ENCODE data around the gene P4HA2.

Gene P4HA2

DNA sequence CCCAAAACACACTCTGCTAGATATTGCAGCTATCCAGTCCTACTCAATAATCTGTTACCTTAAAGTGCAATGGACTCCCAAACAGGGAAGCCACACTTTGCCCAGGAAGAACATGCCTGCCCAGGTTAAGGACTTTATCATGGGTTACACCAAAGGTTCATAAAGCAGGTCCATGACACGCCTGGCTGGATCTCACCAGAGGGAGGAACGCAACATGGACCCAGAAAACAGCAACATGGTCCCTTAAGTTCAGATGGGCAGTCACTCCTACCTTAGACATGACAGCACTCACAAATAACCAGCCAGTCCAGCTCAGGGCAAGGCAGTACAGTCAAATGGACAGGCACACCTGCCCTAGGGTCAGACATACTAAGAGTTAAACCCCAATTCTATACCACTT is 3.8 kb downstream of the P4HA2 start:
- DNase-seq (ENCODE audit: low read depth) = no peak

DNA sequence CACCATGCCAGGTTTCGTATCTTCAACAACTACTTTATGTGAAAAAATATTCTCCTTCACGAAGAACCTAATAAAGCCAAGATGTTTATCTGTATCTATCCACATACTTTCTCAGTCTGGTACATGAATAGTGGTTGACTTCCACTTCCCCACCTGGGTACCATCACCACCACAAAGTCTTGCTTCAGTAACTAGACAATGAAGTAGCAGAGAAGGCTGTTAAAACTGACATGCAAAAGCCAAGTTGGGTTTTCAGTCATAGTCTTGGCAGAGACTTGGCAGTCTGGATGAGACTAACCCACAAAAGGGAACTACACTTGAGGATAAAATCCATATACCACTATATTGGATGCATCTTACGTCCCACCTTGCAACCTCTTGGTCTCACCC is 5.0 kb downstream of the P4HA2 start:
- no peak for DNase-seq (ENCODE audit: low read depth)

- DNase-seq (ENCODE audit: low read depth) = no peak
These were observed 5.6 kb downstream of the P4HA2 start for GRCh38 chr5:132221781-132222648.

DNA sequence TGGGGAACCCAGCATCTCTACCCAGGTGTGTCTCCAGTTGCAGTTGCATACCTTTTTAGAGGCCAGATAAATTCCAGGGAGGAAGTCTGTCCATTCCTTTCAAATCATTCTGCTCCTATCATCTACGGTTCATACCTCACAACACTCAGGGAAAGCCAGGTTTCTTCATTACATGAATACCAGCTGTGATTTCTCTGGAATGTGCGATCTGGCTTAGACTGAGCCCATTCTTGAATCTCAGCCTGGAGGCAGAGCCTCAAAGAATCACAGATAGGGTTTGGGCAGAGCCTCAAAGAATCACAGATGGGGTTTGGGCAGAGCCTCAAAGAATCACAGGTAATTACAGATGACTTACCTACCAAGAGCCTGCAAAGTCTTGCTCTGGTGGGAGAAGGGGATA is 7.2 kb downstream of the P4HA2 start:
- no peak for DNase-seq (ENCODE audit: low read depth)

DNA sequence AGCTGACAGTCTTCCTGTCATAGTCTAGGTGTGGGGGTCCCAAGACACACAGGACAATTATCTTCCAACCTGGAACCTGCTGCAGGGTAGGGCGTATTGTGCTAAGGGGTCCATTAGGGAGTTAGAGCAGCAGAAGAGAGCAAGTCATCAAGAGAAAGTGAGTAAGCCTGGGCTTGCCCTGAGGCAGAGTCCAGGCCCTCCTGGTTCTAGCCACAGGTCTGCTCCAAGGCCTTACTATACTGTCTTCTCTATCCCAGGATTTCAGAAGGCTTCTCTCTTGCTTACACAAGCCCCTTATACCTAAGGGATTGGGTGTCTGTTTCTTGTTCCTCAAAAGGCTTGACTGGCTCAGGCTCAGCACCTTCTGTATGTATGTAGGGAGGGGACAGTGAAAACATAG is 7.7 kb downstream of the P4HA2 start:
- no peak for DNase-seq (ENCODE audit: low read depth)

DNA sequence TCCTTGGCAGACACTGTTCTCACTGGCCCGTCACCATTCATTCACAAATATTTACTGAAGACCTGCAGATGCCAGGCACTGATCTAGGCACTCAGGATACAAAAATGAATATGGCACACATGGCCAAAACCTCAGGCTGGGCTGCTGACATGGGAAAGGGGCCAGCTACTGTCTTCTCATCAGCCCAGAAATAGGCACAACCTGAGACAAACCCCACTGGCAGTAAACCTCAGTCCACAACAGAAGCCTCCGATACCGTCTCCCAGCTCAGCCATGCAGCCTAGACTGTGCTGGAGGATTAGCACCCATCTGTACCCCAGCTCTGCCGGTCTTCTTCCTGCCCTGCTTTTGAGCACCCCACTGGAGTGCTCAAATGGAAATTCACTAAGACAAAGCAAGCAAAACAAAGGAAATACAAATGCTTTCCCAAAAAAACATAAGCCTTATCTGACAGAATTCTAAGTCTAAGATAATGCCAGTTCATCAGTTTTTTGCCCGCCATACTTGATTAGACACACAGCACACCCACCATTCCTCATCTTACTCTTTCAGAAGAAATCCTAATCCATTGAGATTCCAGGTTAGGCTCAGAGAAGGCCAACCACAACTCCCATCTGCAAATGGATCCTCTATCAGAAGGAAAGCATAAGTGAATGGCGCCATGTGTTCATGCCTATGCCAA is 8.2 kb downstream of the P4HA2 start:
- no peak for DNase-seq (ENCODE audit: low read depth)

DNA sequence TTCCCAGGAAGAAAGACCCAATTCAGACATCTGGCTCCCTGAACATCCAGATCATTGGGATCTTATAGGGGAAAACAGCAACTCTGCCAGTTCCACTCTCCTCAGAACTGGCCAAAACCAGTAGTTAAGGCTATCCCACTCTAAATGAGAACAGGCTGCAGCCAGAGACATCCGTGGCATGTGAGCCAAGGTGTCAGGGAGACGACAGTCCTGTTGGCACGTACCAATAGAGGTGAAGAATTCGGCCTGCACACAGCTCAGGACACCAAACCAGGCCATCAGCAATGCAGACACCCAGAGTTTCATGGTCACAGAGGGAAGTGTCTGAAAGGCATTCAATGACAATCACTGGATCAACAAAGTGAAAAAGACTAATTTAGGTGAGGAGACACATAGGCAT is 9.3 kb downstream of the P4HA2 start:
- DNase-seq (ENCODE audit: low read depth) = no peak

GRCh38 chr5:132215329-132215728 is 12.3 kb downstream of the P4HA2 start:
- DNase-seq (ENCODE audit: low read depth) = peak; percentile 95

DNA sequence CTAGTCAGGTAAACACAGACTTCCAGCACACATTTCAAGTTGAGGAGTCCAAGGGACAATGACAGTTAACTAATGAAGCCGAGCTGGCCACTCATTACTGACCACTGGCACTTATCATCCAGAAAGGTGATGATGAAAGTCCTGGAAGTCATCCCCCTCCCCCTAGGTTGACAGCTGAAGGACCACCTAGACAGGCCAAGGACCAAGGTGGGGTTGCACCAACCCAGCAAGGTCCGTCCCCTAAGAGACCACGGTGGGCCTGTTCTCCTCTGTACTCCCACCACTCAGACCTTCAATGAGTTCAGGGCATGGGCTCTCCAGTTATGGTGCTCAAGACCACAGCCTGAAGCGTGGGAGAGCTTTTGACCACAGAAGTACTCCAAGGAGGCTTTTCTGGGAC is 13.2 kb downstream of the P4HA2 start:
- DNase-seq (ENCODE audit: low read depth) = no peak

DNA sequence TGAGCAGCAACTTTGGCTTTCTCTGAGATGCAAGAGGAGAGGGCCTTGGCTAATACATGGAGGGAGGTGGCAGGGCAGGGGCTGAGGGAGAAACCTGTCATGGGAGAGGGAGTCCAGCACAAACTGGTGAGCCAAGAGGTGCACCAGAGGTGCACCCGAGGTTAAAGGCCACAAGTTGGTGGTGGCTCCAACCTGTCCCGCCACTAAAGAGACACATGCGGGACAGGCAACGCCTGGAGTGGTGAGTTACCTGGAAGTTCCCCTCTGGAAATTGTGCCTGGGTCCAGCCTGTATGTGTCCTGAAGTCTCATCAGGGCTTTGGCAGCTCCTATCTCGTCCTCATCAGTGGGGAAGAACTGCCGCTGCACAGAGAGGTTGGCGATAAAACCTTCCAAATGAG is 14.0 kb downstream of the P4HA2 start:
- DNase-seq (ENCODE audit: low read depth) = no peak

GRCh38 chr5:132211787-132212186 is 15.9 kb downstream of the P4HA2 start:
- DNase-seq (ENCODE audit: low read depth) = no peak

DNA sequence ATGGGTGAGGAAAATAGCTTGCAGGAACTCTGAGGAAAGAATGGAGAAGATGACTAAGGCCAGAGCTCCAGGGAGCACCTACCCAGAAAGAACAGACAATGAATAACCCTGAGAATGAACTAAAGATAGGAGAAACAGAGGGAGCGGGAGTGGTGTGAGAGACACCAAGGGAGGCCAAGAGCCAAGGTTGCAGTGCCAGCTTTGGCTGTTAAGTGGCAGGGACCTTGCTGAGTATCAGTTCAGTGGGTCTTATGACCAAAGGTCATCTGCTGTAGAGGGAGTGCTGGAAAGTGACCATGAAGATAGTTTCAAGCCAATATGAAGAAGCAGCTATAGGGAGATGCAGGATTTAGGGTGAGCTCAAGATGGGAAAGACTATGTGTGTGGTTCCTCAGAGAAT is 16.7 kb downstream of the P4HA2 start:
- no peak for DNase-seq (ENCODE audit: low read depth)

DNA sequence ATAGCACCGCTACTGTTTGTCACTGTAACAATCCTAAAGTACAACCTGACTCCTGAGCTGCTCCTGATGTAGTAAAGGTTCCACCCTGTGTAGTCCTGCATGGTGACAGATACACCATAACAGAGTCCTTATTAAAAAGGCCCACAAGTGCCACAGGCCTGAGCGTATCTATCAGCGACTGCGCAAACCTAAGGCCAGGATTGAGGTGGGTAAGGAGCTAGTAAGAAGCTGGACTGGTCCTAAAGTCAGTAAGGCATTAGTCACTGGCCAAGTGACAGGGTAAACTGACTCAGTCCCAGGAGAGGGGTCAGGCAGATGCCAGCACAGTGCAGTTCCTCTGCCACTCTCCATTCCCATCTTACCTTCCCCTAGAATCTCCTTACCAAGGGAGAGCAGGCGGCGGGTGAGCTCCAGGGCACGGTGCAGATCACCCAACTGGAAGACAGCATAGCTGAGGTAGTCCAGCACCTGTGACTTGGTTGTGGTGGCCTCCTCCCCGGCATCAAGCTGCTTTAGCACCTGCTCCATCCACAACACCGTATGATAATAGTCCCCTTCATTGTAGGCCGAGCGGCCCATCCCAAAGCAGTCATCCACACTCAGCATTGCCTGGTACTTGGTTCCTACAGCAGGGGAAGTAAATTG is 17.6 kb downstream of the P4HA2 start:
- no peak for DNase-seq (ENCODE audit: low read depth)

- DNase-seq (ENCODE audit: low read depth) = no peak
These were observed 18.5 kb downstream of the P4HA2 start for GRCh38 chr5:132209131-132209530.

DNA sequence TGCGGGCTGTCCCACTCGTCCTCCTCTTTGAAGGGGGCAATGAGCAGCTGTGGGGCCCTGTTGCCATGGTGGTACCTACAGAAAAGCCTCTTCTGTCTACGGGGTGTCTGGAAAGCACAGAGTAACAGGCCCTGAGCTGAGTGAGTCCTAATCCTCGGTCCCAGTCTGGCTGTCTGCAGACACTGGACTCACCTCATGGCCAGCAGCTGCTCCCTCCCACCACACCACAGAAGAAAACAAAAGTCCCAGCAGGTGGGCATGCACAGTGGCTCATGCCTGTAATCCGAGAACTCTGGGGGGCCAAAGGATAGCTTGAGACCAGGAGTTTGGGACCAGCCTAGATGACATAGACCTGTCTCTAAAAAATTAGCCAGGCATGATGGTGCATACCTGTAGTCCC is 19.9 kb downstream of the P4HA2 start:
- DNase-seq (ENCODE audit: low read depth) = no peak

DNA sequence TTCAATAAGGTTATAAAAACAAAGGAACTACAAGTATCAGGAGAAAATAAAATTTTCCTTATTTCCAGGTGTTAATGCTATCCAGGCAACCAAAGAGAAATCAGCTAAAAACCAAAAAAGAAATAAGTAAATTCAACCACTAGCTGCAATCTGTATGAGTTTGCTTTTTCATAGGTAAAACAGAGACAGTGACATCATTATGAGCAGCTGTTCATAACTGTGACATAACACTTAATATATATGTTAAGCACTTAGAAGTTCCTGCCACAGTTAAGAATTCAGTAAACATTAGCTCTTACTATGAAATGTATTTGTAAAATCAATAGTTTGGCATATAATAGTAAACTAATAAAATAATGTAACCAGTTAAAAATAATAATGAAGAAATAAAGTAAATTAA is 20.9 kb downstream of the P4HA2 start:
- no peak for DNase-seq (ENCODE audit: low read depth)

DNA sequence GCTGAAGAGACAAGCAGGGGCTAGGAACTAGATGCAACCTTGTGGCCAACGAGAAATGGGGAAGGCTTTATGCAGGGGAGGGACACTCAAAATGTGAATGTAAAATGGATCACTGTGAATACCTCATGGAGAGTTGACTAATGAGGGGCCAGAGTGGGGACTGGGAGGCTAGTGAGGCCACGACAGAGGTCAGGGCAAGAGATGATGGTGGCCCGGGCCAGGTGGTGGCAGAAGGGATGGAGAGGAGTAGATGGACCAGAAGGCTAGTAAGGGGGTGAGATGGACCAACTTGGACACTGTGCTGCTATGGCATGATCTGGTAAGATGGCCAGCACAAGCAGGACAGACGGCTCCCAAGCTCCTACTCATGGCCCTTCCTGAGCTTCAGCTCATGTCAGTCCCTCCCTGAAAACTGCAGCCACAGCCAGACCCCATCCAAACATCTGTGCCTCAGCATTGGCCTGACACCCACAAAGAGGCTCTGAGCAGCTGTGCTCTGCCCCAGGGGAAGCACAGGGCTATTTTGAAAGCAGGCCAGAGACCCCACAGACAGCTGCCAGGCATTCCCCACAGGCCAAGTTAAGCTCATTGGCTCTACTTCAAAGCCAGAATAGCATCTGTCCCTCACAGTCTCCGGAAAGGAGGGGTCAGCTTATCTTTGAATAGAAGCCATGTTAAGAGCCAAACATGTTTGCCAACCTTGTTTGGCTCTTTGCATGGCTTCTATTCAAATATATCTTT is 22.1 kb downstream of the P4HA2 start:
- DNase-seq (ENCODE audit: low read depth) = no peak

- DNase-seq (ENCODE audit: low read depth) = no peak
These were observed 23.1 kb downstream of the P4HA2 start for GRCh38 chr5:132204371-132205135.

DNA sequence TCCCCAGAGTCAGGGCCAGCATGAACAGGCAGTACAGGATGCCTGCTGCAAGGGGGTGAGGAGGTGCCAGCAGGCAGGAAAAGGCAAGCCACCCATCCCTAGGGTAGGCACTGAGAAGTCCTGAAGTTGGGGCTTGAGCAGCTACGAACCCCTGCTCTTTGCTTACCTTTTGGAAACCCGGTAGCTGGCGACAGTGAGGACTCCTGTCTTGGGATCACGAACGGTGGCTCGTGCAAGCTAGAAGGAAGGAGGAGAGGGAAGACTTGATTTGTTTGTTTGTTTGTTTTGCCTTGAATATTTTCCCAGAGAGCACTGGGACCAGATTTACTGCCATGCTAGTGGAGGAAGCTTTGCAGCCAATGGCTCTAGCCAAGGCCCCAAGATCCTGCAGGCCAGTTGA is 23.7 kb downstream of the P4HA2 start:
- no peak for DNase-seq (ENCODE audit: low read depth)

GRCh38 chr5:132203464-132203818 is 24.2 kb downstream of the P4HA2 start:
- DNase-seq (ENCODE audit: low read depth) = no peak

- DNase-seq (ENCODE audit: low read depth) = no peak
These were observed 24.8 kb downstream of the P4HA2 start for GRCh38 chr5:132202711-132203463.
